Naive thymus-derived CD4-positive, alpha-beta T cell (primary cell): Measurements from ENCODE around the gene PPFIA4. TPM values are rescaled to one million over a fixed set of nuclear protein-coding genes. Genes with fewer than 3 reads are reported as not detected.
A peak's percentile ranks its signal among the peaks of the same experiment; 100 is the strongest.

Experiments used
- ATAC-seq: fragments of 150-1000 bp; cut with Tn5 transposase; 2 replicates; pipeline ENCODE4 v1.10.0; 2021; ENCODE audit warnings: mild to moderate bottlenecking, moderate library complexity
- CTCF ChIA-PET: fragments of 350-600 bp; sonication (Branson Sonifier 250); formaldehyde crosslinking; loops from one replicate; lab custom pipeline; 2021; ENCODE audit warnings: antibody characterized with exemption; lab: Charles Lee
- POLR2A ChIA-PET: fragments of 350-600 bp; sonication (Branson Sonifier 250); formaldehyde crosslinking; loops from one replicate; lab custom pipeline; 2021; ENCODE audit warnings: antibody characterized with exemption, inconsistent platforms; lab: Charles Lee
- DNase-seq, 9 donors: peaks; one replicate each; pipeline versions ENCODE4 v3.0.0 to v3.0.0-alpha.2; 2020 to 2022; ENCODE audit warnings: mixed read lengths in 1 of 9
- H3K27ac ChIP-seq: one replicate; pipeline ENCODE4 v1.7.0; 2013; ENCODE audit warnings: mild to moderate bottlenecking, low read depth, low read length, moderate library complexity
- H3K27me3 ChIP-seq, 2 donors: one replicate each; pipeline ENCODE4 v1.7.0; 2013; ENCODE audit warnings: low read length in 2 of 2, mild to moderate bottlenecking in 2 of 2, moderate library complexity in 2 of 2; ENCODE audit not compliant: control insufficient read depth in 2 of 2, insufficient read depth in 2 of 2
- H3K36me3 ChIP-seq, 3 experiments: 1 replicate in 2 of 3; 2 replicates in 1 of 3; pipeline ENCODE4 v1.7.0; 2013; ENCODE audit warnings: low read length in 3 of 3, mild to moderate bottlenecking in 3 of 3, moderate library complexity in 1 of 3; ENCODE audit not compliant: insufficient read depth in 3 of 3, control insufficient read depth in 2 of 3
- H3K4me1 ChIP-seq, 2 donors: one replicate each; pipeline ENCODE4 v1.7.0; 2013; ENCODE audit warnings: low read length in 2 of 2, mild to moderate bottlenecking in 2 of 2, moderate library complexity in 1 of 2; ENCODE audit not compliant: control insufficient read depth in 2 of 2, insufficient read depth in 2 of 2
- H3K4me3 ChIP-seq: 2 replicates; pipeline ENCODE4 v1.7.0; 2013; ENCODE audit warnings: mild to moderate bottlenecking, low read length
- H3K9me3 ChIP-seq, 3 experiments: 1 replicate in 2 of 3; 2 replicates in 1 of 3; pipeline ENCODE4 v1.7.0; 2013; ENCODE audit warnings: low read length in 3 of 3; ENCODE audit not compliant: control insufficient read depth in 2 of 3
- H3K27ac Mint-ChIP-seq, 9 donors: one replicate each; pipeline ENCODE4 v1.8.0; 2020 to 2022; ENCODE audit warnings: mixed read lengths in 9 of 9, mild to moderate bottlenecking in 8 of 9, moderate library complexity in 5 of 9, inconsistent platforms in 2 of 9
- H3K27me3 Mint-ChIP-seq, 5 donors: one replicate each; pipeline ENCODE4 v1.8.0; 2021 to 2022; ENCODE audit warnings: mixed read lengths in 5 of 5, mild to moderate bottlenecking in 1 of 5
- H3K36me3 Mint-ChIP-seq, 5 donors: one replicate each; pipeline ENCODE4 v1.8.0; 2020 to 2022; ENCODE audit warnings: mixed read lengths in 5 of 5, mild to moderate bottlenecking in 3 of 5, inconsistent platforms in 1 of 5
- H3K4me1 Mint-ChIP-seq, 7 donors: one replicate each; pipeline ENCODE4 v1.8.0; 2020 to 2022; ENCODE audit warnings: mixed read lengths in 7 of 7, mild to moderate bottlenecking in 3 of 7, inconsistent platforms in 1 of 7
- H3K4me3 Mint-ChIP-seq, 10 donors: one replicate each; pipeline ENCODE4 v1.8.0; 2020 to 2022; ENCODE audit warnings: mild to moderate bottlenecking in 10 of 10, mixed read lengths in 10 of 10, moderate library complexity in 6 of 10, inconsistent platforms in 2 of 10
- H3K9me3 Mint-ChIP-seq, 11 donors: one replicate each; pipeline ENCODE4 v1.8.0; 2020 to 2022; ENCODE audit warnings: mixed read lengths in 11 of 11, mild to moderate bottlenecking in 4 of 11, inconsistent platforms in 1 of 11, moderate library complexity in 1 of 11
- intact Hi-C, 2 donors: fragments of 100-400 bp; cut with micrococcal nuclease; formaldehyde crosslinking; loops; one replicate each; pipeline ENCODE4 v1.15.1; 2023
- polyA plus RNA-seq, 2 donors: library from polyadenylated mRNA; unstranded; fragments of 300-500 nt; fragmentation: Illumina TruSeq; gene quantifications; one replicate each; pipeline ENCODE4 v1.2.3, GENCODE V29; 2021
- total RNA-seq, 6 experiments: library from RNA in 5 of 6; stranded (reverse) in 5 of 6; gene quantifications; 1 replicate in 5 of 6; 2 replicates in 1 of 6; pipeline ENCODE4 v1.2.3 and lab custom pipeline; 2021 to 2026

PPFIA4 gene
- total and polyA plus RNA-seq, 7 experiments from 2014 or later: 0.40 to 45.5 (median 2.4) TPM; not detected in 2

DNA sequence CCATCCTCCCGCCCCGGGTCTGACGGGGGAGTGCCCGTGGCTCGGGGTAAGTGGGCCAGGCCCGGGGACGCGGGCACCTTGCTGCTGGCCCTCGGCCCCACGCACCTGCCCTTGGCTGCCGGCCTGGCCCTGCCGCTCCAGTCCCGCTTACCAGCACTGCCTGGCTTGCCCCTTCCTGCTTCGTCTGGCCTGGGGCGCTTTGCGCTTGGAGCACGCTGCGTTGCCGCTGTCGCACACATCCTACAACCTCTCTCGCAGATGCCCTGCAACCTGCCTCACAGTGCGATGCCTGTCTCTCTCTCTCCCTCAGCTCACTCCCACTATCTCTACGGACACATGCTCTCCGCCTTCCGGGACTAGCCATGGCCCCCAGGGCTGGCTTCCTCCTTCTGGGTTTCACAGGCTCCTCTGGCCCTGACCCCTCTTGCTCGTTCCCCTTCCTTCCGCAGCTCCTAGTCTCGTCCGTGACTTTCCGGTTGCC is 49.8 kb downstream of the PPFIA4 start:
- H3K27ac ChIP-seq: no peak overlapping the region
- CTCF ChIA-PET: no interaction called here

GRCh38 chr1:203077367-203077766 is 51.1 kb downstream of the PPFIA4 start:
- H3K4me1 ChIP-seq: no peaks in the 10 kb centered on the region
- H3K4me3 ChIP-seq: no peak overlapping the region
- DNase-seq (no peak), ATAC-seq (no peak)
- intact Hi-C loops: no loop called here
- H3K9me3 ChIP-seq: no peaks in the 10 kb centered on the region
- no peaks in the 10 kb centered on the region for H3K9me3 Mint-ChIP-seq
- no peaks in the 10 kb centered on the region for H3K36me3 ChIP-seq
- no peaks in the 10 kb centered on the region for H3K27me3 ChIP-seq
- no peak overlapping the region for H3K27ac Mint-ChIP-seq
- peak overlapping the region in 3 of 10 donors; percentile 8 to 76 (median 38) for H3K4me3 Mint-ChIP-seq
- ChIA-PET CTCF (no interaction called here), POLR2A (interaction anchor here (0.6 kb wide), 1 partner anchor 972 kb away, joined by 3 read pairs; no protein-coding TSS in a partner anchor)
- peaks cover 0 to 14% (median 0%) of the 10 kb centered on the region in 5 donors for H3K36me3 Mint-ChIP-seq
- peaks cover 4 to 11% (median 7%) of the 10 kb centered on the region in 7 donors for H3K4me1 Mint-ChIP-seq
- peaks cover 14 to 70% (median 53%) of the 10 kb centered on the region in 5 donors for H3K27me3 Mint-ChIP-seq
- no peak overlapping the region for H3K27ac ChIP-seq

More for the DNA sequence above, 49.8 kb downstream of the PPFIA4 start:
- Histone ChIP-seq H3K4me1 (no peaks in the 10 kb centered on the region), H3K9me3 (no peaks in the 10 kb centered on the region), H3K27me3 (no peaks in the 10 kb centered on the region), H3K4me3 (no peak overlapping the region), H3K36me3 (no peaks in the 10 kb centered on the region)
- Mint-ChIP-seq H3K36me3 (peaks cover 0 to 21% (median 0%) of the 10 kb centered on the region in 5 donors), H3K9me3 (no peaks in the 10 kb centered on the region), H3K4me1 (peaks cover 4 to 11% (median 7%) of the 10 kb centered on the region in 7 donors), H3K27me3 (peaks cover 11 to 61% (median 51%) of the 10 kb centered on the region in 5 donors), H3K27ac (peak overlapping the region in 1 of 9 donors; percentile 5), H3K4me3 (peak overlapping the region; percentile 17 to 84 (median 74))
- DNase-seq (no peak), ATAC-seq (peak; percentile 68)
- POLR2A ChIA-PET: no interaction called here
- intact Hi-C loops: no loop called here

DNA sequence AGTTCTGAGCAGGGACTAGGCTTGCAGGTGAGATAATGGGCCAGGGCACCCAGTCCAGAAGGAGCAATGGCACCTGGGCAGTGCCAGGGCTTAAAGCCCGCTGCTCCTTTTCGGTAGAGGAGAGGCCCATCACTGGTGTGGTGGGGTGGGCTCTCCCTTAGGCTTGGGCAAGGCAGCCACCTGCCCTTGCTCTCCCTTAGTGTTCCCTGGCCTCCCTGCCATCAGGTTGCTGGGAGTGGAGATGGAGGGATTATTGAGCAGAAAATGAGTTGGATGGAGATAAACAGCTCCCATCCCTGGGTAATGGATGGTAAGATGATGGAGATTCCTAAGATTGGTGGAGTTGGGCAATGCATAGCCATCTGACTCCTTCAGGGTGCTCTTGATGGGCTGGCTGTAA is 51.7 kb downstream of the PPFIA4 start:
- no peak for DNase-seq
- intact Hi-C loops: no loop called here
- Histone ChIP-seq H3K9me3 (no peaks in the 10 kb centered on the region), H3K4me3 (no peak overlapping the region), H3K4me1 (no peaks in the 10 kb centered on the region), H3K27ac (no peak overlapping the region), H3K36me3 (no peaks in the 10 kb centered on the region), H3K27me3 (no peaks in the 10 kb centered on the region)
- CTCF ChIA-PET: no interaction called here
- H3K27me3 Mint-ChIP-seq: peaks cover 14 to 70% (median 53%) of the 10 kb centered on the region in 5 donors
- H3K4me3 Mint-ChIP-seq: no peak overlapping the region
- no peak overlapping the region for H3K27ac Mint-ChIP-seq
- POLR2A ChIA-PET: no interaction called here
- peaks cover 0 to 12% (median 0%) of the 10 kb centered on the region in 5 donors for H3K36me3 Mint-ChIP-seq
- no peaks in the 10 kb centered on the region for H3K9me3 Mint-ChIP-seq
- H3K4me1 Mint-ChIP-seq: peaks cover 4 to 11% (median 7%) of the 10 kb centered on the region in 7 donors
- ATAC-seq: no peak

GRCh38 chr1:203078478-203078877 is 52.2 kb downstream of the PPFIA4 start:
- CTCF ChIA-PET: interaction anchor here (0.6 kb wide), 1 partner anchor 369 kb away, joined by 3 read pairs; no protein-coding TSS in a partner anchor
- no peaks in the 10 kb centered on the region for H3K27me3 ChIP-seq
- H3K27ac Mint-ChIP-seq: no peak overlapping the region
- no peaks in the 10 kb centered on the region for H3K4me1 ChIP-seq
- peaks cover 4 to 11% (median 7%) of the 10 kb centered on the region in 7 donors for H3K4me1 Mint-ChIP-seq
- no peak overlapping the region for H3K27ac ChIP-seq
- peaks cover 14 to 65% (median 52%) of the 10 kb centered on the region in 5 donors for H3K27me3 Mint-ChIP-seq
- H3K36me3 Mint-ChIP-seq: peaks cover 0 to 12% (median 0%) of the 10 kb centered on the region in 5 donors
- intact Hi-C loops: no loop called here
- no peak for ATAC-seq
- no peak for DNase-seq
- no peaks in the 10 kb centered on the region for H3K36me3 ChIP-seq
- POLR2A ChIA-PET: no interaction called here
- H3K4me3 Mint-ChIP-seq: no peak overlapping the region
- no peak overlapping the region for H3K4me3 ChIP-seq
- no peaks in the 10 kb centered on the region for H3K9me3 ChIP-seq
- no peaks in the 10 kb centered on the region for H3K9me3 Mint-ChIP-seq

GRCh38 chr1:203080456-203080855 is 54.2 kb downstream of the PPFIA4 start:
- no peak overlapping the region for H3K4me3 Mint-ChIP-seq
- no peaks in the 10 kb centered on the region for H3K9me3 ChIP-seq
- H3K4me3 ChIP-seq: no peak overlapping the region
- no peak overlapping the region for H3K27ac ChIP-seq
- CTCF ChIA-PET: no interaction called here
- H3K9me3 Mint-ChIP-seq: no peaks in the 10 kb centered on the region
- H3K27me3 Mint-ChIP-seq: peaks cover 10 to 46% (median 35%) of the 10 kb centered on the region in 5 donors
- H3K27me3 ChIP-seq: no peaks in the 10 kb centered on the region
- POLR2A ChIA-PET: no interaction called here
- H3K4me1 ChIP-seq: no peaks in the 10 kb centered on the region
- intact Hi-C loops: no loop called here
- no peak for DNase-seq
- peaks cover 0 to 5% (median 0%) of the 10 kb centered on the region in 5 donors for H3K36me3 Mint-ChIP-seq
- H3K27ac Mint-ChIP-seq: no peak overlapping the region
- H3K36me3 ChIP-seq: no peaks in the 10 kb centered on the region
- peaks cover 4 to 7% (median 5%) of the 10 kb centered on the region in 7 donors for H3K4me1 Mint-ChIP-seq
- no peak for ATAC-seq

- H3K9me3 ChIP-seq: no peaks in the 10 kb centered on the region
- Mint-ChIP-seq H3K27me3 (peaks cover 6 to 40% (median 29%) of the 10 kb centered on the region in 5 donors), H3K9me3 (no peaks in the 10 kb centered on the region)
Measured at GRCh38 chr1:203081465-203082230, 55.4 kb downstream of the PPFIA4 start.

More at GRCh38 chr1:203081465-203082230, 55.4 kb downstream of the PPFIA4 start:
- no peak overlapping the region for H3K27ac ChIP-seq
- intact Hi-C loops: no loop called here
- H3K4me3 Mint-ChIP-seq: no peak overlapping the region
- no peaks in the 10 kb centered on the region for H3K36me3 ChIP-seq
- no peak overlapping the region for H3K4me3 ChIP-seq
- DNase-seq (peak in 1 of 9 donors; percentile 16), ATAC-seq (no peak)
- no peaks in the 10 kb centered on the region for H3K36me3 Mint-ChIP-seq
- no peaks in the 10 kb centered on the region for H3K27me3 ChIP-seq
- CTCF ChIA-PET: no interaction called here
- no peak overlapping the region for H3K27ac Mint-ChIP-seq
- POLR2A ChIA-PET: no interaction called here
- H3K4me1 ChIP-seq: no peaks in the 10 kb centered on the region
- no peaks in the 10 kb centered on the region for H3K4me1 Mint-ChIP-seq
